Inflammatory macrophage (primary cell): ENCODE results near the gene ZEB1.
A peak's percentile ranks its signal among the peaks of the same experiment; 100 is the strongest.
"Not testable (repeated sequence)": the region's sequence is repeated elsewhere in the genome, so short reads cannot be mapped to it uniquely, and the experiment has no call there.

Experiments used
- DNase-seq, 2 donors: peaks; one replicate each; pipeline ENCODE4 v3.0.0-alpha.2; 2020 to 2022

The ZEB1 gene

DNA sequence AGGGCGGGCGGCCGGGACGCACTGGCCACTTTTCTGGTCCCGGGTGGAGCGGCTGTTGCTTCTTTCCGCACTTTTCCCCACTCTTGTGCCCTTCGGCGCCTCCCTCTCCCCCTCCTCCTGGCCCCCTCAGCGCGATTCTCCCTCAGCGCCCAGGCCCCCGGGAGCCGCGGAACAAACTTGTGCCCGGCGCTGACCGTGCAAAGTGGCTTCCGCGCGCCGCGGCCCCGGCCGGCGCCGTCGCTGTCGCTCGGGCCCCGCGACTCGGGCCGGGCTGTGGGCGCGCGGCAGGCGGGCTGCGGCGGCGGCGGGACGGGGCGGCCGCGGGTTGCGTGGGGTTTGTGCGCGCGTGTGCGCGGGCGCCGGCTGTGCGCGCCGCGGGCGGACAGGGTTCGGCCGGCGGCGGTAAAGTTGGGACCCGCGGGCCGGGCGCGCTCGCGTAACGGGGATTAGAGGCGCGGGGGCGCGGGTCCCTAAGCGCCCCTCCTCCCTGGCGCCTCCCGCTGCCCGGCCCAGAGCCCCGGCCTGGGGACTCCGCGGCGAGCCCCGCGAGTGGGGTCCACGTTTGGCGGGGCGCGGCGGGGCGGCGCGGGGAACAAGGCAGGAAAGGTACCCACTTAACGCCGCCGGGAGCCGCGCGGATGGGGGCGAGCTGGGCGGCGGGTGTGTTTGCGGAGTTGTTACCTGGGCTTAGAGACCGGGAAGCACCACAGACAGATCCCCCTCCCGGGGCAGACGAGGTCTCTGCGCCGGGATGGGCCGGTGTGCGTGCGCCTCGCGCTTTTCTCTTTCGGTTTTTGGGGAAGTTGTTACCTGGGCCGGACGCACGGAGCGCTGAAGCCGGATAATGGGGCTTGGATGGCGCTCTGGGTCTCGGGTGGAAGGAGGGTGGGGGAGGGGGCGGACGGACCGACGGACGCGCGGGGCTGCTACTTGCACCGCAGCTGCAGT is 860 bp downstream of the ZEB1 start:
- DNase-seq = no peak

GRCh38 chr10:31320550-31321211 is 1.7 kb downstream of the ZEB1 start:
- DNase-seq = peak in 1 of 2 donors; percentile 2

GRCh38 chr10:31321396-31321941 is 2.5 kb downstream of the ZEB1 start:
- DNase-seq = no peak

DNA sequence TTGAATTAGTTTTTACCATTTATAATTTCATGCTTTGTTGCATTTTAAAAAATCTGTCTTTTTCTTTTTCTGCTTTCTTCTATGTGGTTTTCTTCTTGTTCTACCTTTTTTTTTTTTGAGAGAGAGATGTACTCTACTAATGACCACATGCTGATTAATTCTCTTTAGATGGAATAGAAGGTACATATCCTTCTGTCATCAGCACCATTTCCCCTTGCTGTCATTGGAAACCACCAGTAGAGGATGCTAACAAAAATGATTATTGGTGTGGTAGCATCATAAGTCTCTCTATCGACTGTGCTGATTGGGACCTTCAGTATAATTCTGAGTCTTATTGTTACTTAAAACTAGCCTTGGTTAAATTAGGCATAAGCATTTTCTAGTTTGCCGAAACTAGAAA is 3.6 kb downstream of the ZEB1 start:
- DNase-seq = no peak

DNA sequence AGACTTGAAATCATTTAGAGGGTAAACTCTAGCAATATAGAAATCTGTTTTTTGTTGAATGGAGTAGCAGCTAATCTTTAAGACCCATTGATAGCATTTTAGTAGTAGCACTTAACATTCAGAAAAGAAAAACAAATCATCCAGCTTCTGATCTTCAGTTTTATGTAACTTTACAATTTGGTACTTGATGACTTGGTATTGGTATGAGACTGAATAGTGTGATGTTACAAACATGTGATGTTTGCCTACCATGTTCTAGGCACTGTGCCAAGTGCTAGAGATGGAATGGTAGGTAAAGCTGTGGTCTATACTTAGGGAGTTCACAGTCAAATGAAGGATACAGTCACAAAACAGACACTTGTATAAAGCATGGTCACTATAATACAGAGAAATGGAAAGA is 21.3 kb downstream of the ZEB1 start:
- no peak for DNase-seq

- no peak for DNase-seq
These were observed 22.5 kb downstream of the ZEB1 start for GRCh38 chr10:31341552-31341951.

GRCh38 chr10:31343009-31343408 is 24.0 kb downstream of the ZEB1 start:
- no peak for DNase-seq

DNA sequence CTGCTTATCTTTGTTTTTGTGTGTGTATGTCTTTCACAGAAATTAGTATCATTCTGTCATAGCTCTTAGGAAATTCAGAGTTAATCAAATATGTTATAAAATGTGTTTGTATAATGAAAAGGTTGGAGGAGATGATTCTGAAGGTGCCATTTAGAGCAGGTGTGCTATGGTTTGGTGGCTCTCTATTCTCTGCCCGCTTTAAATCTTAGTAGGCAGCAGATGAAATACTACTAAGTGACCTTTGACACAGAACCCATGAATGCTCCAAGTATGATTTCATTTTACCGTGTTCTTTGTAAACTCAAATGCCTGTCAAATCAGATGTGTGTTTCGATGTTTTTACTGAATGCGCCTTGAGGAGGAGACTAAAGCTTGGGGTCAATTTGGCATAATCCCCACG is 24.5 kb downstream of the ZEB1 start:
- DNase-seq = no peak

GRCh38 chr10:31345886-31346285 is 26.9 kb downstream of the ZEB1 start:
- DNase-seq = peak in 1 of 2 donors; percentile 25

DNA sequence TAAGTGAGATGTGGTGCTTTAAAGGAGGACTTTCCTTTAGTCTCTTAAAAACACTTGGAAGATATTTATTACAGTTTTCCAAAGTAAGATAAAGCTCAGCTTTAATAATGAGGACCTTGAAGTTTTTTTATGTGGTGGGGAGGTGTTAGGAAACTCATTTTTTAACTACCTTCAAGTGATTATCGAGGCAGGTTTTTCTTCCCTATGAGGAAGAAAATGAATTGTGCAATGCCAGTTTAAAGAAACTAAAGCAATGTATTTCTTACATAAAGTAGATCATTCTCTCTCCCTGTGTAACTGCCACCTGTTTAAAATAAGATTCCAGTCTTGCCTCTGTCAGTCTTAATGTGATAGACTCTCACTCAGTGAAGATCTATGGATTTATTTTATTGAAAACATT is 27.9 kb downstream of the ZEB1 start:
- DNase-seq = no peak

DNA sequence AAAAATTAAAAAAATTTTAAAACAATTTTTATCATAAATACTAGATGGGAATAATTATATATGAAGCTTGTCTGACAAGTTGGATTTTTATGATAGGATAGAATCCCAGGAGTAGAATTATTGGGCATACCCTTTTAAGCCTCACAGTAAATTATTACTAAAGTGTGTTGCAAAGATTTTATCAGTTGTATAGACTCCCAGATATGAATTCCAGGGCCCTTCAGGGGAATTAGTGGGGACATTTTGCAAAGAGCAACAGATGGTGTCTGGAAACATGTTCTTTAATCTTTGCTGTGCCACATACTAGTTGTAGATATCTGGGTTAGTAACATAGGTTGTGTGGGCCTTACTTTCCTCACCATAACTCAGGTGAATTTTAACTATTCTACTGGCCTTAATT is 28.7 kb downstream of the ZEB1 start:
- DNase-seq = no peak

GRCh38 chr10:31350891-31351290 is 31.9 kb downstream of the ZEB1 start:
- DNase-seq = no peak

GRCh38 chr10:31352436-31353226 is 33.6 kb downstream of the ZEB1 start:
- DNase-seq = no peak

DNA sequence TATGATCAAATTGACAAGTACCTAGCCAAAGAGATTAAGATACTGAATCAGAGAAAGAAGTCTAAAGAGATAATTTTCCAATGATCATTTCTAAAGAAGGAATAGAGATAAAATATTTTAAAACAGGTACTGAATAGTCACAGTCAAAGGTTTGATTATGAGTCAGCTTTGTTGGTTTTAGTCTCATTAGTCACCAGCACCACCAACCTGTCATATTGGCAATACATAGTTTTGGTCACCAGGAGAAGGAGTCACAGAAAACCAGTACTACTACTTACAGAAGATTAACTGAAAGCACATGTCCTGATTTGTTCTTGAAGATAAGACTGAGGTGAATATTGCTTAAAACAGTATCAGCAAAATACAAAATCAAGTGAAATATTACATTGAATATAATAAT is 34.6 kb downstream of the ZEB1 start:
- DNase-seq = no peak

DNA sequence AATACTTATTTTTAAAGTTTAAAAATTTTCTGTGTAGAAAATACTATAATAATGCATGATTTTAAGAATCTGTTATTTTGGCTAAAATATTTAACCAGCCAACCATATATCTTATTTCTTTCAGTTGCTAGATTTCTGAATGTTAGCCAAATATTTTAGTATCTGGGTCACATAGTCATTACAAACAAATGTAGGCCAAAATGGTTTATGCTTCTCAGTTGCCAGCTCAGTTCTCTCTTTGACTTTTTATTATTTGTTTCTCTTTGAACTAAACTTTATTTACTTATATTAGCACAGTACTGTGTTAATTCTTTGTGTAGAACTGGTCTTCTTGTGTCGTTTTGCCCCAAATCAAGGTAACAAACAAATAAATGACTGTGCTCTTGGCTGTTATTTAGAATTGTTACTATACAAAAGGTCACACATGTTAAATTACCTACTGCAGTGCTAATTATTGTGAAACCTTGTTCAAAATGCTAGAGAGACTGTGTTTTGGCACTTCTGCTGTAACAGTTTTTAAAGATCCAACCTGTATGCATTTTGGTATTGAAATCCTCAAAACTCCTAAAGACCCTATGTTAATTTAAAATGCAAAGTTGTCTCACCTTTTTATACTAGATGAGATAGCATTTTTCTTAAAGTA is 39.8 kb downstream of the ZEB1 start:
- DNase-seq = no peak

- no peak for DNase-seq
These were observed 41.0 kb downstream of the ZEB1 start for GRCh38 chr10:31359979-31360378.

DNA sequence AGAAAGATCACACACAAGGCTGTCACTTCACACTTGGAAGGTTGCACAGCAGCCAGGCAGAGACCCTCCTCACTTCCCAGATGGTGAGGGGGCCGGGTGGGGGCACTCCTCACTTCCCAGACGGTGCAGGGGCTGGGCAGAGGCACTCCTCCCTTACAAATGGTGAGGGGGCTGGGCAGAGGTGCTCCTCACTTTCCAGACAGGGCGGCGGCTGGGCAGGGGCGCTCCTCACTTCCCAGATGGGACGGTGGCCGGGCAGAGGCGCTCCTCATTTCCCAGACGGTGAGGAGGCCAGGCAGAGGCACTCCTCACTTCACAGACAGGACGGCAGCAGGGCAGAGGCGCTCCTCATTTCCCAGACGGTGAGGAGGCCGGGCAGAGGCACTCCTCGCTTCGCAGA is 42.5 kb downstream of the ZEB1 start:
- DNase-seq = not testable (repeated sequence)

DNA sequence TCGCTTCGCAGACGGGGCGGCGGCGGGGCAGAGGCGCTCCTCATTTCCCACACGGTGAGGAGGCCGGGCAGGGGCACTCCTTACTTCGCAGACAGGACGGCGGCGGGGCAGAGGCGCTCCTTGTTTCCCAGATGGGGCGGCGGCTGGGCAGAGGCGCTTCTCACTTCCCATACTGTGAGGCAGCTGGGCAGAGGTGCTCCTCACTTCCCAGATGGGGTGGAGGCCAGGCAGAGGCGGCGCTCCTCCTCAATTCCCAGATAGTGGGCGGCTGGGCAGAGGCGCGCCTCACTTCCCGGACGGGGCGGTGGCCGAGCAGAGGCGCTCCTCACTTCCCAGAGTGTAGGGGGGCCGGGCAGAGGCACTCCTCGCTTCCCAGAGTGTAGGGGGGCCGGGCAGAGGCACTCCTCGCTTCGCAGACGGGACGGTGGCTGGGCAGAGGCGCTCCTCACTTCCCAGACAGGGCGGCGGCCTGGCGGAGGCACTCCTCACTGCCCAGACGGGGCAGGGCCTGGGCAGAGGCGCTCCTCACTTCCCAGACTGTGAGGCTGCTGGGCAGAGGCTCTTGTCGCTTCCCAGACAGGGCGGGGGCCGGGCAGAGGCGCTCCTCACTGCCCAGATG is 43.1 kb downstream of the ZEB1 start:
- DNase-seq = no peak

DNA sequence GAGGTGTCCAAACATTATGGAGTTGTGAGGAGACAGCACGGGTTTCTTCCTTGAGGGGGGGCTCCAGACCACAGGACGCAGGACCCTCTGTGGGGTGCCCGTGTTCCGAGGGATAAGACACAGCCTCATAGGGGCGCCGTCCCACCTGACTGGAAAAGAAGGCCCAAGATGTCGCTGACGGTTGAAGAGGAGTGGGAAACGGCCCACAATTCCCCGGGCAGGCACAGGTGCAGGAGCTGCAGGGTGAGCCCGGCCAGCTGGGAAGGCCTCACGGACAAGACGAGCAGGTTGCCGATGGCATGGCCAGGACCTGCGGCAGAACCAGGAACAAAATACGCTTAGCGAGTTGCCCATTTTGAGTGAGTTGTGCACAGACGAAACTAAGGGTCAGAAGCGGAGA is 44.7 kb downstream of the ZEB1 start:
- DNase-seq = not testable (repeated sequence)

GRCh38 chr10:31364238-31364637 is 45.2 kb downstream of the ZEB1 start:
- not testable (repeated sequence) for DNase-seq

GRCh38 chr10:31366703-31367102 is 47.7 kb downstream of the ZEB1 start:
- DNase-seq = no peak

- DNase-seq = no peak
These were observed 49.7 kb downstream of the ZEB1 start for GRCh38 chr10:31368724-31369123.
